Activated CD8-positive, alpha-beta memory T cell treated with anti-CD3 and anti-CD28 coated beads for 4 hours (primary cell): ENCODE measurements around the gene HECTD1.
"Not testable (repeated sequence)": the region's sequence is repeated elsewhere in the genome, so short reads cannot be mapped to it uniquely, and the experiment has no call there.

Source experiments
- DNase-seq, 2 donors: peaks; one replicate each; pipeline ENCODE4 v3.0.0-alpha.2; 2020; ENCODE audit warnings: low read depth in 2 of 2

The HECTD1 gene

DNA sequence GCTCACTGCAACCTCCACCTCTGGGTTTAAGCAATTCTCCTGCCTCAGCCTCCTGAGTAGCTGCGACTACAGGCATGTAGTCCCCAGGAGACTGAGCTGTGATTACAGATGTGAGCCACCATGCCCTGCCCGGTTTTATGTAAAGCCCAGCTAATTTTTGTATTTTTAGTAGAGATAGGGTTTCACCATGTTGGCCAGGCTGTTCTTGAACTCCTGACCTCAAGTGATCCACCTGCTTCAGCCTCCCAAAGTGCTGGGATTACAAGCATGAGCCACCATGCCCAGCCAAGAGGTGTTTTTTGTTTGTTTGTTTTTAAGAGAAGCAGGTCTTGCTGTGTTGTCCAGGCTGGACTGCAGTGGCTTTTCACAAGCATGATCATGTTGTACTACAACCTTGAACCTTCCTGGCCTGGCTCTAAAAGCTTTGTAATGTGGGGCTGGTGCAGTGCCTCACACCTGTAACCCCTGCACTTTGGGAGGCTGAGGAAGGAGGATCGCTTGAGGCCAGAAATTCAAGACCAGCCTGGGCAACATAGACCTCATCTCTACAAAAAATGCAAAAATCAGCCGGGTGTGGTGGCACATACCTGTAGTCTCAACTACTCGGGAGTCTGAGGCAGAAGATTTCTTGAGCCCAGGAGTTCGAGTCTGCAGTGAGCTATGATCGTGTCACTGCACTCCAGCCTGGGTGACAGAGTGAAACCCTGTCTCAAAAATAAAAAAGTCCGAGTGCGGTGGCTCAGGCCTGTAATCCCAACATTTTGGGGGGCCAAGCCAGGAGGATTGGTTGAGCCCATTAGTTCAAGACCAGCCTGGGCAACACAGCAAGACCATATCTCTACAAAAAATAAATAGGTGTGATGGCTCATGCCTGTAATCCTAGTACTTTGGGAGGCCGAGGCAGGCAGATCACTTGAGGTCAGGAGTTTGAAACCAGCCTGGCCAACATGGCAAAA, 113.4 kb downstream of the HECTD1 start:
- DNase-seq, result not testable (repeated sequence)

DNA sequence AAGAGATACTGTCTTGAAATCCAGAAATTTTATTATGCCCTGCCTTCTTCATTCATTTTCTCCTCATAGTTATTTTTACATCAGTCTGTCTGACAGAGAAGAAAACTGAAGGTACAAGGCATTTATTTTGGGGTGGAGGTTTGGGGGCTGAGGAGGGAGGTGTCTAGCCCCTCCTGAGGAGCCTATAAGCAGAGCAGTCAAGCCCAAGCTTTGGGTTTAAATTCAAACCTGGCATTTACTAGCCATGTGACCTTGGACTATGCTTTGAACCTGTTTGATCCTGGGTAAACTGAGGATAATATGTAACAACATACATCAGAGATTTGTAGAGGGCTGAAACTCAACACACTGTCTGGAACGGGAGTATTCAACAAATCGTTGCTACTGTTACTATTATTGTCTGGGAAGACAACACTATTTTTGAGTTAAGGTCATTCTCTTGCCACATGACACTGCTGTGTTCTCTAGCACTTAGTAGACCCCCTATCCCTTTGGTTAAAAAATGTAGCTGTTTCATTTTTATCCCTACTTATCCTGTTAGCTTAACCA, 115.4 kb downstream of the HECTD1 start:
- DNase-seq, result no peak

DNA sequence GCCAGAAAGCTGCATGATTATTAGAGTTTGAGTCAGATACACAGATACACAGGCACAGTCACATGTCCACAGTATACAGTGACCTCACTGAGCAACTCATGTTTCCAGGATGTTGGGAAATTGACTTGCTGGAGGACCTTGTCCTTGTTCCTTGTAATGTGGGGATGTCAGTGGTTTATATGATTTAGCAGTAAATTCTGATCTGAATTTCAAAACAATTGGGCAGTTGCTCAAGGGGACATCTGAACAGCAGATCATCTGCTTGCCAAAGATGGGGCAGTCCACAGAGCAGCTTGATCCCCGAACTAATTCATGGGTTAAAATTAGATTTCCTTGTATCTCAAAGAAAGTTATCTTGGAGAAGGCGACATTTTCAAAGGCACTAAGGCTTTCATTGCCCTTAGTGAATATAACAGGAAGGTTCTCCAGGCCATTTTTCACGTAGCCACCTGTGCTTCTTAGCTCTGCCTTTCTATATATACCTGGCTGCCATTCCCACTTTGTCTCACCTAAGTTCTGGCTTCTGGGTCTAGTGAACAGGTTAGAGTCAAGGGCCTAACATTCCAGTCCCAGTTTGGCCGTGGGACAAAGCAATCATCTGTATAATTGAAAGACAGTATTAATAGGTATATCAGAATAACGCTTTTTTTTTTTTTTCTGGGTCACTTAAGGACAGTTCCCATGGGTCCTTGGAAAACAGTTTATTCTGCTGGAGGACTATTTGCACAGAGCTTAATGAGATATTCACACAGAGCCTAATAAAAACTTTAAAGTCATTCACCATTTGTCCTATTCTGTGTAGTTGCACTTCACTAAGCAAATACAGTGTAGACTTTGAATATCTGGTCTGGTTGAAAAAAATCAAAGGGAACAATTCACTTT, 116.5 kb downstream of the HECTD1 start:
- DNase-seq, result no peak

GRCh38 chr14:31086466-31086865, 121.1 kb downstream of the HECTD1 start:
- not testable (repeated sequence) for DNase-seq

DNA sequence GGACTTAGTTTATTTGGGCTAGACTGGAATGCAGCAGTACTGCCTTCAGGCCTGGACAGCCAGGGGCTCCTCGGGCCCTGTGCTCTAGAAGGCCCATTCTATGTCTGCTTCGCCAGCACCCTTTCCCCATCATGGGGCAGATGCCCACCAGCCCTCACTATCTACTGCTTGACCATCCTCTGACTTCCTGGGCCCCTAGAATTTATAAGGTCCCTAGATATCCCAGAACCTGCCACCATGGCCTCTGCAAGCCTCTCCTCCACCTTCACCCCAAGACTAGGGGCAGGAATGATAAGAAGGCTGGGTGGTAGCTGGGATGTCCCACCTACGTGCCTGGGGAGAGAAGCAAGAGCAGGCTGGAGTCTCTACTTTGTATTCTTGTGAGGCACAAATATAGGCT, 122.6 kb downstream of the HECTD1 start:
- DNase-seq, result no peak

- DNase-seq, result no peak
Observed at GRCh38 chr14:31084385-31084784, 123.2 kb downstream of the HECTD1 start.

- no peak for DNase-seq
Observed at GRCh38 chr14:31083781-31084180, 123.8 kb downstream of the HECTD1 start.

GRCh38 chr14:31080484-31080883, 127.1 kb downstream of the HECTD1 start:
- no peak for DNase-seq

DNA sequence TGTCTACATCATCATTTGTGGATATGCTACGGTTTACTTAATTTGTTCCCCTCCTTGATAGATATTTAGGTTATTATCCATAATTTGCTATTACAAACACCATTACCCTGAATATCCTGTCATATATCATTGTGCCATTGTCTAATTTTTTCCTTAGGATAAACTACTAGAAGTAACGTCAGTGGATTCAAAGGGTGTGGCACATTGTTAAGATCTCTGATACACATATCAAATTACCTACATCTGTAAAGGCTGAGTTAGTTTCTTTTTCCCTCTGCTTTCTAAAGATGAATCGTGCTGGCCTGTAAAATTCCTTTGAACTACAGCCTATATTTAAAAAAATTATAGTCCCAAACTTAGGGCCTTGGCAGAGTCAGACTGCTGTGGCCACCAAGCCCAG, 127.5 kb downstream of the HECTD1 start:
- DNase-seq, result no peak

DNA sequence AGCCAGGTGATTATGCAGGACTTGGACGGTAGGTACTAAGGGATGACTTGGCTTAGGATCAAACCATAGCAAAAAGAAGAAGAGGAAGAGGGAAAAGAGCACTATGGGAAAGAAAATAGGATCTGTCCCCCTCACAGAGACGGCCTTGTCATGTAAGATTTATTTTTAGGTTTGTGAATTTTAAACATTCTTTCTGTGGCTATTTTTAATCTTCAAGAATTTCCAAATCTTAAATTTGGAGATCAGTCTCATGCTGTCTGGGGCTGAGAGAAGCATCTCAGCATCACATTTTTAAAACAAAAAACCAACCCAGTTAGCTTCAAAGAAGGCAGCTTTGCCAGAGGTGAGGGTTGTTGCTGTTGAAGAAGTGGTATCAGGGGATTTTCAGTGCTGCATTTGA, 128.8 kb downstream of the HECTD1 start:
- DNase-seq, result no peak

DNA sequence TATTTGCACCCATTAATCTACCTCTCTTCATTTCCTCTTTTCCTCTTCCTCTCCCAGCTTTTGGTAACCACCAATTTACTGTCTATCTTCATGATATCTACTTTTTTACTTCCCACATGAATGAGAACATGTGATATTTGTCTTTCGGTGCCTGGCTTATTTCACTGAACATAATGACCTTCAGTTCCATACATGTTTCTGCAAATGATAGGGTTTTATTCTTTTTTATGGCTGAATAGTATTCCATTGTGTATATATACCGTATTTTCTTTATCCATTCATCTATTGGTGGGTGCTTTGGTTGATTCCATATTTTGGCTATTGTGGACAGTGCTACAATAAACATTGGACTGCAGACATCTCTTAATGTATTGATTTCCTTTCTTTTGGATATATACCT, 132.4 kb downstream of the HECTD1 start:
- DNase-seq, result no peak

DNA sequence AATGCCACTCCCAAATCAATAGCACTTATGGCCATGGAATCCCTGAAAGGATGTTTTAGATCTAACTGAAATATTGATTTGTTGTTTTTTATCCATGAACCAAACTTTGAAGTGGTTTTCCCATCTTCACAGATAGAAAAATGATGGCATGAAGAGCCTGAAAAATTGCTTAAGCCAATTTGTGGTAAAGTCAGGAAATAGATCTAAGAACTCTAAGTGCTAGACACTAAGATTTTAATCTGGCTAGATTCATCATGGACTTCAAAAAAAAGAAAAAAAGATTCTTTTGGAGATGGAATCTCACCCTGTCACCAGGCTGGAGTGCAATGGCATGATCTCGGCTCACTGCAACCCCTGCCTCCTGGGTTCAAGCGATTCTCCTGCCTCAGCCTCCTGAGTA, 136.4 kb downstream of the HECTD1 start:
- no peak for DNase-seq

GRCh38 chr14:31070431-31070830, 137.2 kb downstream of the HECTD1 start:
- no peak for DNase-seq

DNA sequence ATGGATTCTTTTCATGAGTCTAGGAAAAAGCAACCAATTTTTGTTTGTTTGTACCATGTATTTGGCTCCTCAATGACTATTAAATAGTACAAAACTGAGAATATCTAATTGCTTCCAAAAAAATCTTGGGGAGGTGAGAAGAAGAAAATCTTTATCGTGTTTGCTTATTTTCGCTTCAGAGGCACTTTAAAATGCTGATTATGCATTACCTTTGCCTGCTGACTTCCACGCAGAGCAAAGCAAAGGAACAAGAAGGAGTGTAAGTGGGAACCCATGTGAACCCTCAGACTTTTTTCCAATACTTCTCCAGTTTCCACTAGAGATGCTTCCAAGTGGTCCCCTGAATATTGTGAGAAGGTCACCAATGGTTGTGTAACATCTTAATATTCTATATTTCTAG, 138.2 kb downstream of the HECTD1 start:
- no peak for DNase-seq

GRCh38 chr14:31068235-31068634, 139.4 kb downstream of the HECTD1 start:
- DNase-seq, result no peak

DNA sequence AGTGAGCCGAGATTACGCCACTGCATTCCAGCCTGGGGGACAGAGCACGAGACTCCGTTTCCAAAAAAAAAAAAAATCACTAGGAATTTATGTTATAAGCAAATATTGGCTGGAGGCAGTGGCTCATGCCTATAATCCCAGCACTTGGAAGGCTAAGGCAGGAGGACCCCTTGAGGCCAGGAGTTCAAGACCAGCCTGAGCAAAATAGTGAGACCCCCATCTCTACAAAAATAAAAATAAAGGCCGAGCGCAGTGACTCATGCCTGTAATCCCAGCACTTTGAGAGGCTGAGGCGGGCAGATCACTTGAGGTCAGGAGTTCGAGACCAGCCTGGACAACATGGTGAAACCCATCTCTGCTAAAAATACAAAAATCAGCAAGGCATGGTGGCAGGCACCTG, 144.7 kb downstream of the HECTD1 start:
- not testable (repeated sequence) for DNase-seq

- no peak for DNase-seq
Observed at GRCh38 chr14:31060253-31060875, 147.2 kb downstream of the HECTD1 start.

DNA sequence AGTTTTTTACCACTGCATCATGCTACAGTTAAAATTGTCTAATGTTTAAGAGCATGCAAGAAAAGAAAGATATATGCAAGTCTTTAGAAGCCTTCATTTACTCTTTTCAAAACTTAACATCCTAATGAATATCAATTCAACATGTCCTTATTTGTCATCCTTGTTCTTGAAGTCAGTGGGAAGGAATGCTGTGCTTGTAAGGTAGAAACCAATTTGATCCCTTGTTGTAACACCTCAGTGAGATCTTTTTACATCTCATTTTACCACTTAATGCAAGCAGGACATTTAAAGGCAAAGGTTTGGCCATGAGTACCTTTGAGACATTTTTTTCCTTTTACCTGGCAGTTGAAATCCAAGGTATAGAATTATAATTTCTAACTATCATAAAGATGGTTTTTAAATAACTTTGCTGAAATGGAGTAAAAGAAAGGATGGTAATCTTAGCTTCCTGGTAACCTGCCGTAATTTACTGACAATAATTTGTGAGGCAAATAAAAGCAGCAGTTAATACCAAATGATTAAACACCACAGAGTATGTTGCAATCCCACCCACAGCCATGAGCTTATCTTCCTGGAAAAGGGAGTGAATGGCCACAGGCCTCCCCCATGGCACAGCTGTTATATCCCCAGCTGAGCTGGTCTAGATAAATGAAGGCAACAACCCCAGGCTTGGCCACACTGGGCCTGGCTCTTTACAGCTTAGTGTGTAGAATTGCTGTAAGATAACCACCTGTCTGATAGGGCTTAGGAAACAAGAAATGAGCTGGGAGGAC, 148.3 kb downstream of the HECTD1 start:
- DNase-seq, result no peak

DNA sequence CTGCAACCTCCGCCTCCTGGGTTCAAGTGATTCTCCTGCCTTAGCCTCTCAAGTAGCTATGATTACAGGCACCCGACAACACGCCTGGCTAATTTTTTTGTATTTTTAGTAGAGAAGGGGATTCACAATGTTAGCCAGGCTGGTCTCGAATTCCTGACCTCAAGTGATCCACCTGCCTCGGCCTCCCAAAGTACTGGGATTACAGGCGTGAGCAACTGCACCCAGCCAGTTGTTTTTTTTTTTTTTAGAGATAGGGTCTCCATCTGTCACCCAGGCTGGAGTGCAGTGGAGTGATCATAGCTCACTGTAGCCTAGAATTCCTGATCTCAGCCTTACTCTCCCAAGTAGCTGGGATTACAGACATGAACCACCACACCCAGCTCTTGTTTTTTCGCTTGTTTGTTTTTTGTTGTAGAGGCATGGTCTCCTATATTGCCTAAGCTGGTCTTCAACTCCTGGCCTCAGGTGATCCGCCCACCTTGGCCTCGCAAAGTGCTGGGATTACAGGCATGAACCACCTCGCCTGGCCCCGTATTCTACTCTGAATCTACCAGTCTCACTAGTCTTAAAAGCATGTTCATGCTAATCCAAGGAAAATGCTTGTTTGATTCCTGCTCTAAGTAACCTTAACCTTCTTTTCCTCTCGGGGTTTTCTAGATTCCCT, 149.8 kb downstream of the HECTD1 start:
- DNase-seq, result no peak

DNA sequence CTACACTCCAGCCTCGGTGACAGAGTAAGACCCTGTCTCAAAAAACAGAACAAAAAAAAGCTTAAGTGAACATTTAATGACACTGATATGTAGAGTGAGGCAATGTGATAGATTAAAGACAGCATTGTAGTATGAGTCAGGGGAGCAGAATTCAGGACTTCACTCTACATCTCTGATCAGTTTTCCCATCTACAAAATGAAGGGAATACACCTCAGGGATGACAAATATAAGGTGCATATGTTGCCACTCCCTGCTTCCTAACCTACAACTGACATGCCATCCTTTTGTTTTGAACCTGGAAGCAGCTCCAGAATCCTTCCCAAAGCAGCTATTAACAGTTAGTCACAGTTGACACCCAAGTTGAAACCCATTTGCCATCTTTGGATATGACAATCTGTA, 150.6 kb downstream of the HECTD1 start:
- no peak for DNase-seq
